Liver (tissue), 9 donors: ENCODE results near the gene CYP4F11. TPM values are rescaled to one million over a fixed set of nuclear protein-coding genes. Genes with fewer than 3 reads are reported as not detected.
A peak's percentile ranks its signal among the peaks of the same experiment; 100 is the strongest.

Experiments used
- DNase-seq: peaks from one replicate; pipeline ENCODE4 v3.0.0-alpha.2; 2017; ENCODE audit warnings: low spot score
- H3K27ac ChIP-seq, 2 donors: one replicate each; pipeline ENCODE4 v1.7.0; 2013; ENCODE audit warnings: inconsistent platforms in 2 of 2, low read length in 2 of 2, control low read depth in 1 of 2, low read depth in 1 of 2, mild to moderate bottlenecking in 1 of 2
- H3K27me3 ChIP-seq, 4 donors: one replicate each; pipeline versions ENCODE4 v1.6.1 to v1.7.0; 2013; ENCODE audit warnings: low read length in 3 of 4, inconsistent platforms in 1 of 4, mild to moderate bottlenecking in 1 of 4, moderate library complexity in 1 of 4; ENCODE audit not compliant: control insufficient read depth in 4 of 4, insufficient read depth in 4 of 4
- H3K36me3 ChIP-seq, 4 donors: one replicate each; pipeline versions ENCODE4 v1.6.1 to v1.7.0; 2013; ENCODE audit warnings: low read length in 3 of 4, mild to moderate bottlenecking in 3 of 4, low read depth in 1 of 4, moderate library complexity in 1 of 4; ENCODE audit not compliant: control insufficient read depth in 4 of 4, insufficient read depth in 3 of 4
- H3K4me1 ChIP-seq, 4 donors: one replicate each; pipeline versions ENCODE4 v1.6.1 to v1.7.0; 2013; ENCODE audit warnings: low read length in 3 of 4, mild to moderate bottlenecking in 3 of 4, moderate library complexity in 1 of 4; ENCODE audit not compliant: control insufficient read depth in 4 of 4, insufficient read depth in 4 of 4
- H3K4me3 ChIP-seq, 3 donors: one replicate each; pipeline versions ENCODE4 v1.6.1 to v1.7.0; 2013; ENCODE audit warnings: low read length in 3 of 3, control low read depth in 1 of 3, low read depth in 1 of 3, mild to moderate bottlenecking in 1 of 3
- H3K9ac ChIP-seq, 2 donors: one replicate each; pipeline ENCODE4 v1.7.0; 2013; ENCODE audit warnings: low read length in 2 of 2, mild to moderate bottlenecking in 2 of 2, moderate library complexity in 2 of 2, control low read depth in 1 of 2, low read depth in 1 of 2
- H3K9me3 ChIP-seq, 4 donors: one replicate each; pipeline versions ENCODE4 v1.6.1 to v1.7.0; 2013; ENCODE audit warnings: low read length in 3 of 4; ENCODE audit not compliant: control insufficient read depth in 4 of 4
- ATF3 ChIP-seq: IDR thresholded peaks from 2 replicates; pipeline ENCODE4 v1.6.1; 2016; ENCODE audit warnings: antibody characterized with exemption
- EGR1 ChIP-seq, 2 donors: IDR thresholded peaks; 2 replicates each; pipeline ENCODE4 v1.6.1; 2016 to 2018; ENCODE audit warnings: antibody characterized with exemption in 2 of 2, low read depth in 2 of 2
- FOXA1 ChIP-seq: IDR thresholded peaks from 2 replicates; pipeline ENCODE4 v1.6.1; 2016; ENCODE audit warnings: antibody characterized with exemption
- FOXA2 ChIP-seq: IDR thresholded peaks from 2 replicates; pipeline ENCODE4 v1.6.1; 2016; ENCODE audit warnings: antibody characterized with exemption
- GABPA ChIP-seq, 2 donors: IDR thresholded peaks in 1 of 2; conservative IDR thresholded peaks in 1 of 2; 2 replicates each; pipeline ENCODE4 v1.6.1; 2016; ENCODE audit warnings: antibody characterized with exemption in 2 of 2, mild to moderate bottlenecking in 1 of 2, moderate library complexity in 1 of 2
- HNF4A ChIP-seq, 2 donors: conservative IDR thresholded peaks; 2 replicates each; pipeline ENCODE4 v1.6.1; 2016; ENCODE audit warnings: antibody characterized with exemption in 2 of 2, mild to moderate bottlenecking in 2 of 2
- HNF4G ChIP-seq: IDR thresholded peaks from 2 replicates; pipeline ENCODE4 v1.6.1; 2016; ENCODE audit warnings: antibody characterized with exemption
- JUND ChIP-seq, 2 donors: IDR thresholded peaks; 2 replicates each; pipeline ENCODE4 v1.6.1; 2016; ENCODE audit warnings: antibody characterized with exemption in 2 of 2
- MAX ChIP-seq: IDR thresholded peaks from 2 replicates; pipeline ENCODE4 v1.6.1; 2016; ENCODE audit warnings: antibody characterized with exemption
- NR2F2 ChIP-seq: IDR thresholded peaks from 2 replicates; pipeline ENCODE4 v1.6.1; 2016; ENCODE audit warnings: antibody characterized with exemption
- RAD21 ChIP-seq, 2 donors: IDR thresholded peaks; 2 replicates each; pipeline ENCODE4 v1.6.1; 2016; ENCODE audit warnings: antibody characterized with exemption in 2 of 2, mild to moderate bottlenecking in 2 of 2
- REST ChIP-seq: IDR thresholded peaks from 2 replicates; pipeline ENCODE4 v1.6.1; 2016; ENCODE audit warnings: antibody characterized with exemption, mild to moderate bottlenecking
- RXRA ChIP-seq, 2 donors: IDR thresholded peaks; 2 replicates each; pipeline ENCODE4 v1.6.1; 2017 to 2018; ENCODE audit warnings: antibody characterized with exemption in 2 of 2, mild to moderate bottlenecking in 1 of 2
- SP1 ChIP-seq: IDR thresholded peaks from 2 replicates; pipeline ENCODE4 v1.6.1; 2018; ENCODE audit warnings: antibody characterized with exemption, mild to moderate bottlenecking
- TAF1 ChIP-seq: conservative IDR thresholded peaks from 2 replicates; pipeline ENCODE4 v1.6.1; 2016; ENCODE audit warnings: antibody characterized with exemption, mild to moderate bottlenecking
- YY1 ChIP-seq: IDR thresholded peaks from 2 replicates; pipeline ENCODE4 v1.6.1; 2016; ENCODE audit warnings: antibody characterized with exemption, mild to moderate bottlenecking
- ZBTB33 ChIP-seq: IDR thresholded peaks from 2 replicates; pipeline ENCODE4 v1.6.1; 2016; ENCODE audit warnings: antibody characterized with exemption
- WGBS: extraction: QIAGEN DNeasy Blood & Tissue Kit; methylation state at CpG from one replicate; pipeline ENCODE4 v1.1.7; 2013; 5-methylcytosine and 5-hydroxymethylcytosine counted together
- polyA plus RNA-seq, 2 donors: library from polyadenylated mRNA; stranded (reverse) in 1 of 2; unstranded in 1 of 2; fragments of 200-250 nt in 1 of 2; fragments of >200 nt in 1 of 2; fragmentation: Nextera tagmentation in 1 of 2; extraction: Ambion mirVana in 1 of 2; gene quantifications; one replicate each; pipeline versions ENCODE4 v1.2.1 to v1.2.3, GENCODE V29; 2013 to 2015
- total RNA-seq, 2 donors: library from RNA; depleted of rRNA; stranded (reverse); fragments of >200 nt; gene quantifications; one replicate each; pipeline ENCODE4 v1.2.3, GENCODE V29; 2014
- TF ChIP-seq, protein P1 (sequence below): fragments of 150-350 bp; IDR thresholded peaks from 2 replicates; pipeline ENCODE4 v1.5.1; 2017; ENCODE audit warnings: improper control_type of control experiment, low read depth, low read length; ENCODE audit not compliant: missing input control
- donor health status: healthy.
- donor health status: healthy.
- donor health status: healthy.
- donor health status: healthy.
- donor health status: healthy.

Gene CYP4F11
- total and polyA plus RNA-seq, 4 donors, result 2.1 to 77.4 (median 32.3) TPM

DNA sequence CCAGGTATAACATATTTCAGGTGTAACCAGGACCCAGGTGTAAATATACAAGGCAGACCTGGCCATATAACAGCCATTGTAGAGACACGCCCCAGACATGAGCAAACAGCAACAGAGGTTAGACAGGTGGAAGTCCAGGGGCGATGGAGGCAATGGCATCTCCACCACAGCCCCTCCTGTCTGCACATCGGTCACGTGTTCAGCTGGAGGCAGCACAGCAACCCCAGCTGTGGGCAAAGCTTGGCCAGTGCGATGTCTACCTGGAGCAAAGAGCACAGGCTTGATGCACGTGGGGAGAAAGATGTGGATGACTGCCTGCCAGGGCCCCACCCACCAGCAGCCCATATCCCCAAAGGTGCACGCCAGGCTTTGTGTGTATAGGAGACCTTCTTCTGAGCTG lies 40.9 kb downstream of the CYP4F11 start:
- TF ChIP-seq RXRA (IDR thresholded peaks at IDR 0.05) (peak in 1 of 2 donors; percentile 42), RAD21 (IDR thresholded peaks at IDR 0.05) (no peak), NR2F2 (no peak), REST (no peak), FOXA2 (no peak), HNF4A (conservative IDR thresholded peaks at IDR 0.05) (peak in 1 of 2 donors; percentile 43), ATF3 (no peak), EGR1 (IDR thresholded peaks at IDR 0.05; ENCODE audit: low read depth in 2 of 2) (no peak), GABPA (IDR thresholded peaks at IDR 0.05 in 1 of 2, conservative IDR thresholded peaks at IDR 0.05 in 1 of 2) (no peak), JUND (IDR thresholded peaks at IDR 0.05) (no peak)
- no peak for DNase-seq
- H3K27ac ChIP-seq, result no peak overlapping the region
- 42% methylated on average over 7 of the region's 7 CpGs for WGBS
- H3K36me3 ChIP-seq, result peaks cover 0 to 14% (median 2%) of the 10 kb centered on the region in 4 donors
- no peaks in the 10 kb centered on the region for H3K9me3 ChIP-seq
- H3K4me3 ChIP-seq, result no peak overlapping the region
- H3K9ac ChIP-seq, result no peak overlapping the region
- H3K4me1 ChIP-seq, result peaks cover 9 to 51% (median 20%) of the 10 kb centered on the region in 4 donors
- no peaks in the 10 kb centered on the region for H3K27me3 ChIP-seq

DNA sequence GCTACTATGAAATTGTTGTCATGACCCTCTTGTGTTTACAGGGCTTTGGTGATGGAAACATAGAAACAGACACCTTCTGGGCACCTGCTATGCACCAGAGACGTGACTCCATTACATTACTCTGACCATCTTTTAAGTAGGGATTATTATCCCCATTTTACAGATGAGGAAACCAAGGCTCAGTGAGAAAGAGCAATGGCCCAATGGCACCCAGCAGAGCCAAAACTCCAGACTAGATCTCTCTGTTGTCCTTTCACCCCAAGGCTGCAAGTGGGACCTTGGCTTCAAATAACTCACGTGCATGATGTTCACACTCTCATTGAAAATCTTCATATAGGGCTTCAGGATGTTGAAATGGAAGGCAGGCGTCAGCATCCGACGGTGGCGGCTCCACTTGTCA lies 42.3 kb downstream of the CYP4F11 start:
- peaks cover 0 to 15% (median 3%) of the 10 kb centered on the region in 4 donors for H3K36me3 ChIP-seq
- no peaks in the 10 kb centered on the region for H3K9me3 ChIP-seq
- H3K27me3 ChIP-seq, result no peaks in the 10 kb centered on the region
- TF ChIP-seq ATF3, result no peak
- TF ChIP-seq, protein P1, sequence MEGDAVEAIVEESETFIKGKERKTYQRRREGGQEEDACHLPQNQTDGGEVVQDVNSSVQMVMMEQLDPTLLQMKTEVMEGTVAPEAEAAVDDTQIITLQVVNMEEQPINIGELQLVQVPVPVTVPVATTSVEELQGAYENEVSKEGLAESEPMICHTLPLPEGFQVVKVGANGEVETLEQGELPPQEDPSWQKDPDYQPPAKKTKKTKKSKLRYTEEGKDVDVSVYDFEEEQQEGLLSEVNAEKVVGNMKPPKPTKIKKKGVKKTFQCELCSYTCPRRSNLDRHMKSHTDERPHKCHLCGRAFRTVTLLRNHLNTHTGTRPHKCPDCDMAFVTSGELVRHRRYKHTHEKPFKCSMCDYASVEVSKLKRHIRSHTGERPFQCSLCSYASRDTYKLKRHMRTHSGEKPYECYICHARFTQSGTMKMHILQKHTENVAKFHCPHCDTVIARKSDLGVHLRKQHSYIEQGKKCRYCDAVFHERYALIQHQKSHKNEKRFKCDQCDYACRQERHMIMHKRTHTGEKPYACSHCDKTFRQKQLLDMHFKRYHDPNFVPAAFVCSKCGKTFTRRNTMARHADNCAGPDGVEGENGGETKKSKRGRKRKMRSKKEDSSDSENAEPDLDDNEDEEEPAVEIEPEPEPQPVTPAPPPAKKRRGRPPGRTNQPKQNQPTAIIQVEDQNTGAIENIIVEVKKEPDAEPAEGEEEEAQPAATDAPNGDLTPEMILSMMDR, result no peak
- no peak for TF ChIP-seq FOXA2
- no peak for TF ChIP-seq GABPA (IDR thresholded peaks at IDR 0.05 in 1 of 2, conservative IDR thresholded peaks at IDR 0.05 in 1 of 2)
- no peak for TF ChIP-seq YY1
- no peak for TF ChIP-seq REST
- no peak for TF ChIP-seq RXRA (IDR thresholded peaks at IDR 0.05)
- TF ChIP-seq FOXA1, result no peak
- TF ChIP-seq JUND (IDR thresholded peaks at IDR 0.05), result no peak
- no peak for TF ChIP-seq HNF4A (conservative IDR thresholded peaks at IDR 0.05)
- TF ChIP-seq SP1, result no peak
- TF ChIP-seq NR2F2, result no peak
- TF ChIP-seq EGR1 (IDR thresholded peaks at IDR 0.05; ENCODE audit: low read depth in 2 of 2), result no peak
- TF ChIP-seq MAX, result no peak
- no peak for TF ChIP-seq HNF4G
- no peak for TF ChIP-seq ZBTB33
- TF ChIP-seq TAF1, result no peak
- H3K27ac ChIP-seq, result no peak overlapping the region
- H3K9ac ChIP-seq, result no peak overlapping the region
- no peak for DNase-seq
- 89% methylated on average over 6 of the region's 6 CpGs for WGBS
- H3K4me3 ChIP-seq, result no peak overlapping the region
- peaks cover 9 to 44% (median 18%) of the 10 kb centered on the region in 4 donors for H3K4me1 ChIP-seq
